H1 (cell line): ENCODE measurements around the gene CEP83. TPM values are rescaled to one million over a fixed set of nuclear protein-coding genes. Genes with fewer than 3 reads are reported as not detected.

Source experiments
- CTCF ChIA-PET: fragments of 300-600 bp; sonication (Branson Sonifier 250); formaldehyde crosslinking; loops from one replicate; lab custom pipeline; 2021; ENCODE audit not compliant: partially characterized antibody; lab: Charles Lee
- POLR2A ChIA-PET: fragments of 300-600 bp; sonication (Branson Sonifier 250); formaldehyde crosslinking; loops from one replicate; lab custom pipeline; 2021; ENCODE audit warnings: inconsistent platforms; ENCODE audit not compliant: partially characterized antibody; lab: Charles Lee
- DNase-seq, 2 experiments: peaks; one replicate each; pipeline versions ENCODE4 v3.0.0 to v3.0.0-alpha.2; 2010 to 2022; ENCODE audit warnings: low spot score in 2 of 2, low read depth in 1 of 2, mixed read lengths in 1 of 2
- FAIRE-seq: peaks from 2 replicates; lab custom pipeline; 2011; peaks lifted over from hg19 to GRCh38; lab: Jason Lieb, UNC
- H2AFZ ChIP-seq: 2 replicates; pipeline ENCODE4 v1.8.1; 2012; ENCODE audit warnings: low read length, inconsistent platforms
- H2AK5ac ChIP-seq: 2 replicates; pipeline ENCODE4 v1.6.1; 2013; ENCODE audit warnings: low read depth, low read length
- H2BK120ac ChIP-seq: replicated peaks from 2 replicates; pipeline ENCODE3; 2013; ENCODE audit warnings: low read depth, low read length, inconsistent platforms
- H2BK12ac ChIP-seq: 2 replicates; pipeline ENCODE4 v1.6.1; 2013; ENCODE audit warnings: low read depth, low read length
- H2BK15ac ChIP-seq: 2 replicates; pipeline ENCODE4 v1.6.1; 2013; ENCODE audit warnings: low read length
- H2BK20ac ChIP-seq: 2 replicates; pipeline ENCODE4 v1.6.1; 2013; ENCODE audit warnings: low read length
- H2BK5ac ChIP-seq: 2 replicates; pipeline ENCODE4 v1.6.1; 2013; ENCODE audit warnings: low read depth, low read length
- H3K14ac ChIP-seq: 2 replicates; pipeline ENCODE4 v1.6.1; 2013; ENCODE audit warnings: inconsistent platforms; ENCODE audit not compliant: insufficient read length
- H3K18ac ChIP-seq: 2 replicates; pipeline ENCODE4 v1.6.1; 2013; ENCODE audit warnings: low read length; ENCODE audit errors: extremely low read depth
- H3K23ac ChIP-seq: 2 replicates; pipeline ENCODE4 v1.6.1; 2013; ENCODE audit warnings: inconsistent platforms; ENCODE audit not compliant: insufficient read length
- H3K23me2 ChIP-seq: 2 replicates; pipeline ENCODE4 v1.6.1; 2013; ENCODE audit warnings: low read depth, low read length
- H3K27ac ChIP-seq: 2 replicates; pipeline ENCODE4 v1.6.1; 2011; ENCODE audit warnings: low read depth, low read length, inconsistent platforms
- H3K27me3 ChIP-seq, 4 experiments: replicated peaks in 1 of 4; 1 replicate in 1 of 4; 2 replicates in 3 of 4; pipeline versions ENCODE4 v1.6.1 to v1.8.1; 2011 to 2013; ENCODE audit warnings: low read length in 3 of 4, mild to moderate bottlenecking in 3 of 4, inconsistent platforms in 2 of 4, mixed read lengths in 2 of 4, moderate library complexity in 1 of 4; ENCODE audit not compliant: control insufficient read depth in 3 of 4, insufficient read depth in 3 of 4; ENCODE audit errors: extremely low read depth in 1 of 4
- H3K36me3 ChIP-seq, 4 experiments: 2 replicates each; pipeline versions ENCODE4 v1.6.1 to v1.8.1; 2011 to 2013; ENCODE audit warnings: mild to moderate bottlenecking in 4 of 4, low read length in 3 of 4, moderate library complexity in 2 of 4, control low read depth in 1 of 4, inconsistent platforms in 1 of 4; ENCODE audit not compliant: insufficient read depth in 4 of 4, control insufficient read depth in 2 of 4
- H3K4ac ChIP-seq: replicated peaks from 2 replicates; pipeline ENCODE3; 2013; ENCODE audit warnings: low read length, low read depth, mixed read lengths, inconsistent platforms; ENCODE audit not compliant: insufficient read length
- H3K4me1 ChIP-seq, 4 experiments: replicated peaks in 1 of 4; 1 replicate in 1 of 4; 2 replicates in 3 of 4; pipeline versions ENCODE4 v1.6.1 to v1.8.1; 2011 to 2013; ENCODE audit warnings: low read length in 3 of 4, inconsistent platforms in 2 of 4, mixed read lengths in 1 of 4; ENCODE audit not compliant: insufficient read depth in 4 of 4, control insufficient read depth in 3 of 4
- H3K4me2 ChIP-seq, 2 experiments: 2 replicates each; pipeline versions ENCODE4 v1.6.1 to v1.8.1; 2011 to 2013; ENCODE audit warnings: low read depth in 2 of 2, low read length in 2 of 2, control low read depth in 1 of 2, inconsistent platforms in 1 of 2, mild to moderate bottlenecking in 1 of 2; ENCODE audit not compliant: insufficient read depth in 1 of 2
- H3K4me3 ChIP-seq, 4 experiments: fragments of 200-600, 300-600 bp in 1 of 4; sonication (generic), shearing (Covaris generic), sonication (Bioruptor Twin) in 1 of 4; 2 replicates each; pipeline versions ENCODE4 v1.5.1 to v1.8.1; 2011 to 2016; ENCODE audit warnings: low read length in 4 of 4, low read depth in 3 of 4, control low read depth in 2 of 4, inconsistent platforms in 2 of 4, mild to moderate bottlenecking in 2 of 4, mixed read lengths in 1 of 4, moderate library complexity in 1 of 4; ENCODE audit not compliant: insufficient read depth in 2 of 4; ENCODE audit errors: extremely low read depth in 1 of 4
- H3K56ac ChIP-seq: replicated peaks from 2 replicates; pipeline ENCODE3; 2013; ENCODE audit warnings: low read depth, mild to moderate bottlenecking, mixed read lengths, low read length, inconsistent platforms; ENCODE audit not compliant: insufficient read length
- H3K79me1 ChIP-seq: 2 replicates; pipeline ENCODE4 v1.6.1; 2013; ENCODE audit warnings: low read depth, low read length, control low read depth
- H3K79me2 ChIP-seq, 2 experiments: 2 replicates each; pipeline versions ENCODE4 v1.6.1 to v1.8.1; 2012 to 2013; ENCODE audit warnings: low read length in 2 of 2, mild to moderate bottlenecking in 2 of 2, inconsistent platforms in 1 of 2; ENCODE audit not compliant: insufficient read depth in 2 of 2, control insufficient read depth in 1 of 2
- H3K9ac ChIP-seq, 4 experiments: replicated peaks in 1 of 4; 1 replicate in 1 of 4; 2 replicates in 3 of 4; pipeline versions ENCODE4 v1.6.1 to v1.8.1; 2011 to 2013; ENCODE audit warnings: low read depth in 3 of 4, low read length in 3 of 4, control low read depth in 2 of 4, mild to moderate bottlenecking in 2 of 4, moderate library complexity in 2 of 4, inconsistent platforms in 1 of 4; ENCODE audit errors: extremely low read depth in 1 of 4
- H3K9me3 ChIP-seq, 2 experiments: 2 replicates each; pipeline versions ENCODE4 v1.6.1 to v1.8.1; 2012 to 2013; ENCODE audit warnings: mild to moderate bottlenecking in 2 of 2, moderate library complexity in 2 of 2, control low read depth in 1 of 2, inconsistent platforms in 1 of 2, low read depth in 1 of 2, low read length in 1 of 2, mixed read lengths in 1 of 2; ENCODE audit not compliant: insufficient read depth in 2 of 2
- H4K20me1 ChIP-seq, 2 experiments: replicated peaks in 1 of 2; 2 replicates each; pipeline versions ENCODE3 to v1.8.1; 2011 to 2013; ENCODE audit warnings: inconsistent platforms in 2 of 2, low read length in 2 of 2, mild to moderate bottlenecking in 1 of 2; ENCODE audit not compliant: insufficient read depth in 2 of 2, control insufficient read depth in 1 of 2
- H4K5ac ChIP-seq: 2 replicates; pipeline ENCODE4 v1.6.1; 2013; ENCODE audit warnings: low read length, low read depth, mixed read lengths, inconsistent platforms; ENCODE audit not compliant: insufficient read length
- H4K8ac ChIP-seq: 2 replicates; pipeline ENCODE4 v1.8.0; 2013; ENCODE audit warnings: mild to moderate bottlenecking, moderate library complexity, low read length, inconsistent platforms; ENCODE audit not compliant: insufficient read depth; ENCODE audit errors: extremely low read depth
- H4K91ac ChIP-seq: replicated peaks from 2 replicates; pipeline ENCODE3; 2013; ENCODE audit warnings: low read length, mixed read lengths, inconsistent platforms; ENCODE audit not compliant: insufficient read length
- GABPA ChIP-seq: IDR thresholded peaks from 2 replicates; pipeline ENCODE4 v1.6.1; 2011; ENCODE audit warnings: mild to moderate bottlenecking, low read length, moderate library complexity, borderline replicate concordance; ENCODE audit not compliant: insufficient read depth
- KDM1A ChIP-seq: fragments of 200-600, 300-600 bp; sonication (generic); IDR thresholded peaks from 2 replicates; pipeline ENCODE4 v1.7.1; 2016; ENCODE audit warnings: mild to moderate bottlenecking, low read length, borderline replicate concordance
- WGBS, 2 experiments: shearing (Covaris generic) in 1 of 2; methylation state at CpG; one replicate each; pipeline versions ENCODE4 v1.1.6 to v1.1.7; 2013 to 2015; ENCODE audit warnings: low lambda C conversion rate in 2 of 2, mixed read lengths in 2 of 2, inconsistent platforms in 1 of 2, low coverage in 1 of 2, missing lambda C conversion rate in 1 of 2; ENCODE audit not compliant: insufficient replicate concordance in 2 of 2, insufficient coverage in 1 of 2, insufficient read length in 1 of 2; ENCODE audit errors: extremely low coverage in 1 of 2, missing lambda C conversion rate in 1 of 2; 5-methylcytosine and 5-hydroxymethylcytosine counted together
- polyA plus RNA-seq, 7 experiments: library from polyadenylated mRNA; depleted of rRNA in 3 of 7; stranded (reverse) in 5 of 7; unstranded in 2 of 7; fragments of >200 nt in 5 of 7; fragments of 200-250 nt in 2 of 7; gene quantifications; 1 replicate in 5 of 7; 2 replicates in 1 of 7; 4 replicates in 1 of 7; pipeline versions ENCODE4 v1.2.1 to v1.2.3, GENCODE V29; 2011 to 2013; ENCODE audit warnings: missing spikeins in 2 of 7, mixed read lengths in 2 of 7
- total RNA-seq: library from RNA; stranded (reverse); fragmentation: NEBNext Ultra II Directional; extraction: Animal tissue kit (Norgen Biotek cat#: 25700); gene quantifications from 2 replicates; pipeline ENCODE4 v1.2.1, GENCODE V29; 2021

Gene CEP83
- total and polyA plus RNA-seq, 2 of the 8 experiments (the other 6 are each of a cell fraction or from before 2014, with no cell fraction given), result 6.0 to 25.8 TPM

- Histone ChIP-seq H3K4ac (no peak overlapping the region), H3K23ac (no peak overlapping the region), H2BK5ac (no peak overlapping the region), H3K79me1 (no peaks in the 10 kb centered on the region), H4K20me1 (no peaks in the 10 kb centered on the region), H2BK120ac (no peak overlapping the region), H4K91ac (no peak overlapping the region), H4K5ac (no peak overlapping the region), H3K18ac (no peak overlapping the region; the same call in 1 of the 2 replicates), H3K14ac (no peak overlapping the region), H3K27ac (no peak overlapping the region), H2BK12ac (0 out of 2 replicates have a peak overlapping the region, but pooled peaks have one; percentile 21), H2BK20ac (peak overlapping the region; percentile 24; the same call in 1 of the 2 replicates), H3K56ac (no peak overlapping the region), H3K4me1 (peaks cover 20 to 37% (median 29%) of the 10 kb centered on the region in 4 experiments), H3K23me2 (no peaks in the 10 kb centered on the region; the same call in 1 of the 2 replicates), H3K27me3 (peaks cover 0 to 3% (median 2%) of the 10 kb centered on the region in 4 experiments; a peak in 2 of 7 replicates), H3K9me3 (no peaks in the 10 kb centered on the region), H3K79me2 (no peaks in the 10 kb centered on the region), H3K4me3 (no peak overlapping the region), H2AK5ac (no peak overlapping the region), H3K9ac (no peak overlapping the region), H3K36me3 (no peaks in the 10 kb centered on the region), H2BK15ac (0 out of 2 replicates have a peak overlapping the region, but pooled peaks have one; percentile 13), H2AFZ (no peak overlapping the region), H3K4me2 (no peak overlapping the region)
- DNase-seq, result no peak
- WGBS, 2 experiments, result 84% methylated on average over 3 of the region's 3 CpGs; no CpG with 5 or more reads in 1 of the 2 experiments
- POLR2A ChIA-PET, result interaction anchor here (0.8 to 2.0 kb wide), 4 partner anchors 25 to 111 kb away, joined by 3 to 5 read pairs (median 4); no protein-coding TSS in a partner anchor
- CTCF ChIA-PET, result interaction anchor here (1.1 to 1.6 kb wide), 2 partner anchors 9 to 254 kb away, joined by 3 to 4 read pairs; no protein-coding TSS in a partner anchor
- no peak for FAIRE-seq
- TF ChIP-seq KDM1A (peak; percentile 63), GABPA (no peak)
- TF ChIP-seq, all 59 proteins: peak for 1
- no peak overlapping the region for H4K8ac ChIP-seq
Observed at GRCh38 chr12:94260017-94260416, 199.7 kb downstream of the CEP83 start.
